ENCODE results near the gene ONECUT3.

ONECUT3 gene

DNA sequence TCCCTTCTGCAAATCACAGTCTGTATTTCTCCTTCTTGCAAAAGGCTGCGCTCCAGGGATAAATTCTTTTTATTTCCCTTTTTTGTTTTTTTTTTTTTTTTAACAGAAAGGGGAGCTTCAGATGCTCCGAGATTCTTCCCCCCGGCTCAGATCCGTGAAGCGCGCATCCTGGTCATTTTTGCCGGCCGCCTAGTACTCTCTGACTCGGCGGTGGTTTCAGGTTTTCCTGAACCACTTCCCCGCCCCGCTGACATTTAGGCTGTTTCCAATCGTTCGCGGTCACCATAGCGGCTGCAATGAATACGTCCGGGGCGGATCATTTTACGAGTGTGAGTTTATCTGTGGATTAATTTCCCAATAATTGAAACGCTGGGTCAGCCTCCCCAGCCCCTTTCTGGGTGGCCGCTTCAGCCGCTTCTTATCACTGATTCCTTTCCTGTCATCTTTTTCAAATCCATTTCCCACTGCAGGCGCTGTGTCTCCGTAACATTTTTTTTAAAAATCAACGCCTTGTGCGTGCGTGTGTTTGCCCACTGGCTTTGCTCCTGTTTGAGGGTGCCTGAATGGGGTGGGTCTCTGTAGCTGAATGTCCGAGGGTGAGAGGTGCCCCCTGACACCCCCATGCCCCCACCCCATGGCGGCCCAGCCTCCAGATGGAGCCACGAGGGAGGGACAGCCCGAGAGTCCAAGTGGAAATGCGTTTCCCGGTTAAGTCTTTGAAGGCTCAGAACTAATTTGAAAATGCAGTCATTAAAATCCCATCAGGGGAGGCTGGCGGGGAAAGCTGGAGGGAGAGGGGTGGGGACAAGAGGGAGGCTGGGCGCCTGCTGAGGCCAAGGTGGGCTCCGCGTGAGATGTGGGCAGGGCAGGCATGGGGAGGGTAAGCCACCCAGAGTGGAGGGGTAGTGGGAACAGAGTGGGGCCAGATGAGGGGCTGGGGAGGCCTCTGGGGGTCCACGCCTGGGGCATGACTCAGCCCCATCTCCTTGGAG, 10.6 kb downstream of the ONECUT3 start:
- no peak overlapping the region for H3K27ac ChIP-seq
- TF ChIP-seq, protein P1, sequence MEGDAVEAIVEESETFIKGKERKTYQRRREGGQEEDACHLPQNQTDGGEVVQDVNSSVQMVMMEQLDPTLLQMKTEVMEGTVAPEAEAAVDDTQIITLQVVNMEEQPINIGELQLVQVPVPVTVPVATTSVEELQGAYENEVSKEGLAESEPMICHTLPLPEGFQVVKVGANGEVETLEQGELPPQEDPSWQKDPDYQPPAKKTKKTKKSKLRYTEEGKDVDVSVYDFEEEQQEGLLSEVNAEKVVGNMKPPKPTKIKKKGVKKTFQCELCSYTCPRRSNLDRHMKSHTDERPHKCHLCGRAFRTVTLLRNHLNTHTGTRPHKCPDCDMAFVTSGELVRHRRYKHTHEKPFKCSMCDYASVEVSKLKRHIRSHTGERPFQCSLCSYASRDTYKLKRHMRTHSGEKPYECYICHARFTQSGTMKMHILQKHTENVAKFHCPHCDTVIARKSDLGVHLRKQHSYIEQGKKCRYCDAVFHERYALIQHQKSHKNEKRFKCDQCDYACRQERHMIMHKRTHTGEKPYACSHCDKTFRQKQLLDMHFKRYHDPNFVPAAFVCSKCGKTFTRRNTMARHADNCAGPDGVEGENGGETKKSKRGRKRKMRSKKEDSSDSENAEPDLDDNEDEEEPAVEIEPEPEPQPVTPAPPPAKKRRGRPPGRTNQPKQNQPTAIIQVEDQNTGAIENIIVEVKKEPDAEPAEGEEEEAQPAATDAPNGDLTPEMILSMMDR (conservative IDR thresholded peaks at IDR 0.05), result no peak

GRCh38 chr19:1764729-1765128, 11.4 kb downstream of the ONECUT3 start:
- H3K27ac ChIP-seq, result no peak overlapping the region
- TF ChIP-seq, protein P1 (conservative IDR thresholded peaks at IDR 0.05), result no peak

- no peak overlapping the region for H3K27ac ChIP-seq
- TF ChIP-seq, protein P1 (conservative IDR thresholded peaks at IDR 0.05), result no peak
Observed at GRCh38 chr19:1765232-1765903, 12.1 kb downstream of the ONECUT3 start.

DNA sequence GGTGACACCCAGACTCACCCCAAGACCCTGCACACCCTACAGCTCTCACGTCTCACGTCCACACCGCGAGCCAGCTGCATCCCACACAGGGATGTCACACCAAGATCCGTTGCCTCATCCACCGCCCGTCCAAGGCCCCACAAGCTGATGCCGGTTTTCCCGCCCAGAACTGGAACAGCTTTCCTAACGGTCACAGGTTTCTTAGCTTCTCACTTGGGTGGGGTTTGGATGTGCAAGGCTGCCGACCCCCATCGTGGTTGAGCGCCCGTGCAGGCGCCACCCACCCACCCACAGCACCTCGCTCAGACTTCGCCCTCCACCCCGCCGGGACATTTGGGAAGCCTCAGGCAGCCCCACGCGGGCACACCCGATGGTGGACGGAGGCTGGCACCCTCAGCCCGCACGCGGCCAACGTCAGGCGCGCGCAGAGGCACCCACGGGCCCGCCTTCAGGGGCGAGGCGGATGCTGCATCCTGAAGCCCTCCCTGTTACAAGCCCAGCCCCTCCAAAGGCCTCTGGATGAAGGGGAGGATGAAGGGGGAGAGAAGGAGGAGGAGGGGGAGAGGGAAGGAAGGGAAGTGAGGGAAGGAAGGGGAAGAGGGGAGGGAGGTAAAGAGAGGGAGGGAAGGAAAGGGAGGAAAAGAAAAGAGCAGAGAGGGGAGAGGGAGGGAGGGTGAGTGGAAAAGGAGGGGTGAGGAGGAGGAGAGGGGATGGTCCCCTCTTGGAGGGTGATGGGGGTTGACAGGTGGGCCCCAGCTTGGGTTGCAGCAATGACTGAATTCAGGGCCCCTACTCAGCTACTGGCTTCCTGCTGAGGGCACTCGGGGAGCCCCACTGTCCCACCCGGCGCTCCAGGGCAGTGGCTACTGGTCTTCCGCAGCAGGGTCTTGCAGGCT, 12.8 kb downstream of the ONECUT3 start:
- H3K27ac ChIP-seq, result no peak overlapping the region
- TF ChIP-seq, protein P1 (conservative IDR thresholded peaks at IDR 0.05), result no peak

DNA sequence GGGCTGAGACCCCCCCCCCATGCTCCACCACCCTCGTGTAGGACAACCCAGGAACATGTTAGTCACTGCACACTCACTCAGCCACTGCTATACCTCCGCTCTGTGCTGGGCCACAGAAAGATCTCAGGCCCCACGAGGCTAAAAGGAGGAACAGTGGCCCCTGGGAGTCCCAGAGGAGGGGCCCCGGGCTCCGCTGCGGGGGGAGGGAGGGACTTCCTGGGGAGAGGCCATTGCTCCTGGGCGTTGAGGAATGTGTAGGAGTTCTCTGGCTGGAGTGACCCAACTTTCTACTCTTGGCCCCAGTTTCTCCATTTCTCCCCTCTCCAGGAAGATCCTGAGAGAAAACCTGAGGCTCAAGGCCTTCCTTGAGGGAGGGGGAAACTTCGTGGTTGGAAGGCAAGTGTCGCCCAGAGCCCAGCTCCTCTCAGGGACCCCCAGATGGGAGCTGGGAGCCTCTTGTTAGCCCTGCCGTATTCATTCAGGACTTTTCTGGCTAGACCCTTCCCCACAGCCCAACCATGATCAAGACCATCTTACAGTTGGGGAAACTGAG, 13.6 kb downstream of the ONECUT3 start:
- TF ChIP-seq, protein P1 (conservative IDR thresholded peaks at IDR 0.05), result no peak
- no peak overlapping the region for H3K27ac ChIP-seq

DNA sequence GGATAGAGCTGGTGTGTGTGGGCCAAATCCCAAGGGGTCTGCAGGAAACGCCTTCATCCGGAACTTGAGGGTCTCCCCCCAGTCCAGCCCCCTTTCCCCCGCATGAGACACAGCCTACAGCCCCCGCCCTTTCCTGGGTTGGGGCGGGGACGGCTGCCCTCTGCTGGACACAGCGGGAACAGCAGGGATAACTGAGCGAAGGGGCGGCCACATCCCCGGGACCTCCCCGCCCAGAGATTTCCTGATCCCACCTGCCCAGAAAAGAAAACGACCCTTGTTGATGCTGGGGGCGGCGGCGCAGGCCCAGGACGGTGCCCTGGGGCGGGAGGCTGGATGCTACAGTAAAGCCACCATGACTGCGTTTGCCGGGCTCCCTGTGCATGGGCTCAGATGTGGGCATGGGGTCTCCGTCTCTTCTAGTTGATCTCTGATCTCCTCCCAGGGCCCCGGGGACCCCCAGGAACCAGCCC, 14.2 kb downstream of the ONECUT3 start:
- TF ChIP-seq, protein P1 (conservative IDR thresholded peaks at IDR 0.05), result peak; percentile 97
- no peak overlapping the region for H3K27ac ChIP-seq
